Measurements from ENCODE around the gene MPRIP.
"Not testable (repeated sequence)": the region's sequence is repeated elsewhere in the genome, so short reads cannot be mapped to it uniquely, and the experiment has no call there.

Gene MPRIP

GRCh38 chr17:17002731-17003715, 39.2 kb upstream of the MPRIP start:
- not testable (repeated sequence) for H3K27me3 ChIP-seq (ENCODE audit: control insufficient read depth, insufficient read depth, low read length); H3K27ac ChIP-seq (ENCODE audit: low read depth, low read length); H3K4me3 ChIP-seq (ENCODE audit: low read depth, low read length); H3K9me3 ChIP-seq (ENCODE audit: control insufficient read depth, insufficient read depth, low read length); H3K36me3 ChIP-seq (ENCODE audit: control insufficient read depth, insufficient read depth, low read length); H3K4me1 ChIP-seq (ENCODE audit: control insufficient read depth, insufficient read depth, low read length); H3K9ac ChIP-seq (ENCODE audit: low read depth, low read length)

DNA sequence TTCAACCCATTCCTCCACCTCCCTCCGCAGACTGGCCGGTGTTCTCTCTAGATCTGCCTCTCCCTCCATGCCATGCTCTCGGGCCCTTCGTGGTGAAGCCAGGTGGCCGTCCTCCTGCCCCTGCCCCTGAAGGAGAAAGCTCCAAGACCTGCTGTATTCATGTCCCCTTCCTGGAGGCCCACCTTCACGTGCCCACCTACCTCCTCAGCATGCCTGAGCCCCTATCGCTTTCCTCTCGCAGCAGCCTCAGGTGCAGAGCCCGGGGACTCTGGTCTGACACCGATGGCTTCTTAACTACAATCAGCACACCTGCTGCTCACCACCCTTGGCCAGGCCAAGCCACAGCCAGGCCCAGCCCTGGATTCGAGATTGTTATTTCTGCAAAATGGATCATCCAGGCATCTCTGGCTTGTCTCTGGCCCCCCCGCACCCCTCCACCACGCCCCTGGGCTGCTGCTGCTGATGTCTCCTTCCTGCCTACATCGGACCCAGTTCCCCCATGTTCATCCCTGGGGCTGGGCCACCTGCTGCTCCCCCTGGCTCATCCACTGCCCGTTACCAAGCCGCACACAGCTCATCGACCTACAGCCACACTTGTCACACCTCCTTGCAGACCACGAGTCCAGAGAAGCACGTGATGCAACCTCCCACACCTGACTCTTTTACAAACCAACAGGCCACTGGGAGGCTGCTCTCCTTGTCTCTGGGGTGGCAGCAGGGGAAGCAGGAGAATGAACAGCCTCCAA, 37.8 kb upstream of the MPRIP start:
- H3K27me3 ChIP-seq (ENCODE audit: control insufficient read depth, insufficient read depth, low read length) = no peaks in the 10 kb centered on the region
- H3K4me1 ChIP-seq (ENCODE audit: control insufficient read depth, insufficient read depth, low read length) = no peaks in the 10 kb centered on the region
- no peak overlapping the region for H3K4me3 ChIP-seq (ENCODE audit: low read depth, low read length)

GRCh38 chr17:17004997-17005614, 37.2 kb upstream of the MPRIP start:
- not testable (repeated sequence) for H3K9ac ChIP-seq (ENCODE audit: low read depth, low read length); H3K36me3 ChIP-seq (ENCODE audit: control insufficient read depth, insufficient read depth, low read length); H3K4me1 ChIP-seq (ENCODE audit: control insufficient read depth, insufficient read depth, low read length); H3K4me3 ChIP-seq (ENCODE audit: low read depth, low read length); H3K9me3 ChIP-seq (ENCODE audit: control insufficient read depth, insufficient read depth, low read length); H3K27ac ChIP-seq (ENCODE audit: low read depth, low read length); H3K27me3 ChIP-seq (ENCODE audit: control insufficient read depth, insufficient read depth, low read length)

More for the DNA sequence above, 37.8 kb upstream of the MPRIP start:
- H3K36me3 ChIP-seq (ENCODE audit: control insufficient read depth, insufficient read depth, low read length) = no peaks in the 10 kb centered on the region
- no peaks in the 10 kb centered on the region for H3K9me3 ChIP-seq (ENCODE audit: control insufficient read depth, insufficient read depth, low read length)
- no peak overlapping the region for H3K9ac ChIP-seq (ENCODE audit: low read depth, low read length)
- H3K27ac ChIP-seq (ENCODE audit: low read depth, low read length) = no peak overlapping the region

GRCh38 chr17:17007891-17008290, 34.4 kb upstream of the MPRIP start:
- H3K36me3 ChIP-seq (ENCODE audit: control insufficient read depth, insufficient read depth, low read length) = not testable (repeated sequence)

DNA sequence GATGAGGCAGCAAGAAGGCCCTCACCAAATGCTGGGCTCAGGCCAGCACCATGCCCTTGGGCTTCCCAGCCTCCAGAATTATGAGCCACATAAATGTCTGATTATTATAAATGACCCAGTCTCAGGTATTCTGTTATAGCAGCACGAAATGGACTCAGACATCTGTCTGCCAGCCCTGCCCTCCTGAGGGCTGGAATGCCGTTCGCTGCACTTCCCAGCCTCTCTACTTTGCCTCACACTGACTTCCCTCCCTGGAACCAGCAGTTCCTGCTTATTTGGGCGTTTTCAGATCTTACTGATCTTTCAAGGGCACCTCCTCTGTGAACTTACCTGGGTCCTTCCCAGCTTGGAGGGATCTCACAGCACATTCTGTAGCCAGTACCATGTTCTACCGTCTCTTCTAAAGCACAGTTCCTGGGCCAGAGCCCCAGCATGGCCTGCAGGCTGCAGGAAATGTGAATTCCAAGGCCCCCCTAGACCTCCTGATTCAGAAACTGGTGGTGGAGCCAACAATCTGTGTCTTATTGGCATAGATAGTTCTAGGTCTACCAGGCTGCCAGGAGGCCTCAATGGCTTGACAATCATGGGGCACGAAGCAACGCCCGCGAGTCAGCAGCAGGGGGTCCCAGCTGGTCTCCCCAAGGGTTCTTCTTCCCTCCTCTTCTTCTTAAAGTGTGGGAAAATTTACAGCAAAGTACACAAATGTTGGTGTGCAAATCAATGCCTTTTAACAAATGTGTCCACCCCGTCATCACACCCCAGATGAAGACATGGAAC, 33.4 kb upstream of the MPRIP start:
- not testable (repeated sequence) for H3K27ac ChIP-seq (ENCODE audit: low read depth, low read length); H3K4me3 ChIP-seq (ENCODE audit: low read depth, low read length)

More at GRCh38 chr17:17007891-17008290, 34.4 kb upstream of the MPRIP start:
- H3K27me3 ChIP-seq (ENCODE audit: control insufficient read depth, insufficient read depth, low read length); H3K27ac ChIP-seq (ENCODE audit: low read depth, low read length); H3K4me1 ChIP-seq (ENCODE audit: control insufficient read depth, insufficient read depth, low read length); H3K9me3 ChIP-seq (ENCODE audit: control insufficient read depth, insufficient read depth, low read length); H3K9ac ChIP-seq (ENCODE audit: low read depth, low read length); H3K4me3 ChIP-seq (ENCODE audit: low read depth, low read length): not testable (repeated sequence)

GRCh38 chr17:17009972-17010371, 32.3 kb upstream of the MPRIP start:
- not testable (repeated sequence) for H3K36me3 ChIP-seq (ENCODE audit: control insufficient read depth, insufficient read depth, low read length); H3K9me3 ChIP-seq (ENCODE audit: control insufficient read depth, insufficient read depth, low read length); H3K27me3 ChIP-seq (ENCODE audit: control insufficient read depth, insufficient read depth, low read length); H3K4me3 ChIP-seq (ENCODE audit: low read depth, low read length); H3K4me1 ChIP-seq (ENCODE audit: control insufficient read depth, insufficient read depth, low read length); H3K9ac ChIP-seq (ENCODE audit: low read depth, low read length); H3K27ac ChIP-seq (ENCODE audit: low read depth, low read length)

More for the DNA sequence above, 33.4 kb upstream of the MPRIP start:
- H3K27me3 ChIP-seq (ENCODE audit: control insufficient read depth, insufficient read depth, low read length); H3K9ac ChIP-seq (ENCODE audit: low read depth, low read length); H3K9me3 ChIP-seq (ENCODE audit: control insufficient read depth, insufficient read depth, low read length); H3K36me3 ChIP-seq (ENCODE audit: control insufficient read depth, insufficient read depth, low read length); H3K4me1 ChIP-seq (ENCODE audit: control insufficient read depth, insufficient read depth, low read length): not testable (repeated sequence)

GRCh38 chr17:17010545-17011034, 31.7 kb upstream of the MPRIP start:
- H3K27ac ChIP-seq (ENCODE audit: low read depth, low read length) = not testable (repeated sequence)

DNA sequence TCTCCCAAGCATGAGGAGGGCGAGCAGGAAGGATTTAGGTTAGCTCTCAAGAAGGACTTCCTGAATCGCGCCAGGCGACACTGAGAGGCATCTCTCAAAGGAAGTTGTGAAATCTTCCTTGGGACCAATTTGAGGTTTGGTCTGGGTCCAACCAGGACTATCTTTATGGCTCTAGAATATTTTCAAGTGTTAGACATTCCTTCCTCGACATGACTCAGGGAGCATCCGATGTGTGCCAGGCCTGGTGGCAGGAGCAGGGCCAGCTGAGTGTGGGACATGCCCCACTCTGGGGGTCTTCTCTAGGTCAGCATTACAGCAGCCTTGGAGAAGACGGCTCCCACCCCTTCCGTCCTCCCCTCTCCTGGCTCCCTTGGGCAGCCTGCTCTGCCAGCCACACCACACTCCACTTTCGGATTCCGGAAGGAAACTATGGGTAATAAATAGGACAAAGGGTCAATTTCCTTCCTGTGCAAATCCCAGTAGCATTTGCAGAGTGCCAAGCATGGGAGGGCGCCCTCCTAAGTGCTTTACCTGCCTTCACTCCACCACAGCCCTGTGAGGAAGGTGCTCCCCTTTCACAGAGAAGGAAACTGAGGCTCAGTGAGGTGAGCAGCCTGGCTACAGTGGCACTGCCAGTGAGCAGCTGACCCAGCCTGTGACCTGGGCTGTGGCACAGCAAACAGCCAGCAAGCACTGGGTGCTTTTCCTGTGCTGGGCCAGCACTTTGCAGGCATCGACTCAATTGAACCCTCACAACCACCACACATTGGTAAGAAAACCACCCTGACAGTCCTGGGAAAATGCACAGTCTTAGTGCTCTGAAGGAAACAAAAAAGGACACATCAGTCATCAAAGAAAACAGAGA, 31.0 kb upstream of the MPRIP start:
- not testable (repeated sequence) for H3K9me3 ChIP-seq (ENCODE audit: control insufficient read depth, insufficient read depth, low read length); H3K4me3 ChIP-seq (ENCODE audit: low read depth, low read length); H3K4me1 ChIP-seq (ENCODE audit: control insufficient read depth, insufficient read depth, low read length); H3K27me3 ChIP-seq (ENCODE audit: control insufficient read depth, insufficient read depth, low read length); H3K9ac ChIP-seq (ENCODE audit: low read depth, low read length); H3K36me3 ChIP-seq (ENCODE audit: control insufficient read depth, insufficient read depth, low read length); H3K27ac ChIP-seq (ENCODE audit: low read depth, low read length)

More at GRCh38 chr17:17010545-17011034, 31.7 kb upstream of the MPRIP start:
- H3K27me3 ChIP-seq (ENCODE audit: control insufficient read depth, insufficient read depth, low read length); H3K9ac ChIP-seq (ENCODE audit: low read depth, low read length); H3K36me3 ChIP-seq (ENCODE audit: control insufficient read depth, insufficient read depth, low read length); H3K4me3 ChIP-seq (ENCODE audit: low read depth, low read length); H3K9me3 ChIP-seq (ENCODE audit: control insufficient read depth, insufficient read depth, low read length); H3K4me1 ChIP-seq (ENCODE audit: control insufficient read depth, insufficient read depth, low read length): not testable (repeated sequence)

- H3K27ac ChIP-seq (ENCODE audit: low read depth, low read length); H3K4me3 ChIP-seq (ENCODE audit: low read depth, low read length); H3K9ac ChIP-seq (ENCODE audit: low read depth, low read length); H3K27me3 ChIP-seq (ENCODE audit: control insufficient read depth, insufficient read depth, low read length); H3K36me3 ChIP-seq (ENCODE audit: control insufficient read depth, insufficient read depth, low read length); H3K4me1 ChIP-seq (ENCODE audit: control insufficient read depth, insufficient read depth, low read length); H3K9me3 ChIP-seq (ENCODE audit: control insufficient read depth, insufficient read depth, low read length): not testable (repeated sequence)
Observed at GRCh38 chr17:17013828-17014747, 28.2 kb upstream of the MPRIP start.
